HG03045 (cell line): Measurements from ENCODE around the gene RGS7.
"Not testable (repeated sequence)": the region's sequence is repeated elsewhere in the genome, so short reads cannot be mapped to it uniquely, and the experiment has no call there.

ENCODE experiments used
- ATAC-seq: cut with Tn5 transposase; IDR thresholded peaks from one replicate; pipeline ENCODE4 v1.9.1; 2021; ENCODE audit warnings: mild to moderate bottlenecking, moderate library complexity; ENCODE audit not compliant: unreplicated experiment

RGS7 gene

GRCh38 chr1:241090798-241091197 lies 266.2 kb downstream of the RGS7 start:
- ATAC-seq = no peak

GRCh38 chr1:241089066-241089465 lies 267.9 kb downstream of the RGS7 start:
- not testable (repeated sequence) for ATAC-seq

- not testable (repeated sequence) for ATAC-seq
Observed at GRCh38 chr1:241088075-241088474, 268.9 kb downstream of the RGS7 start.

GRCh38 chr1:241086686-241087085 lies 270.3 kb downstream of the RGS7 start:
- ATAC-seq = no peak

GRCh38 chr1:241083285-241083684 lies 273.7 kb downstream of the RGS7 start:
- ATAC-seq = no peak

GRCh38 chr1:241081473-241081872 lies 275.5 kb downstream of the RGS7 start:
- ATAC-seq = no peak

GRCh38 chr1:241079459-241079858 lies 277.5 kb downstream of the RGS7 start:
- no peak for ATAC-seq

- no peak for ATAC-seq
Observed at GRCh38 chr1:241079047-241079446, 278.0 kb downstream of the RGS7 start.

- ATAC-seq = no peak
Observed at GRCh38 chr1:241077386-241078147, 279.4 kb downstream of the RGS7 start.

GRCh38 chr1:241074507-241074906 lies 282.5 kb downstream of the RGS7 start:
- no peak for ATAC-seq

GRCh38 chr1:241068359-241068758 lies 288.6 kb downstream of the RGS7 start:
- ATAC-seq = no peak

- ATAC-seq = no peak
Observed at GRCh38 chr1:241063276-241063675, 293.7 kb downstream of the RGS7 start.

GRCh38 chr1:241061062-241061461 lies 295.9 kb downstream of the RGS7 start:
- ATAC-seq = no peak

GRCh38 chr1:241048622-241049021 lies 308.4 kb downstream of the RGS7 start:
- no peak for ATAC-seq

GRCh38 chr1:241045659-241046058 lies 311.3 kb downstream of the RGS7 start:
- no peak for ATAC-seq

- ATAC-seq = no peak
Observed at GRCh38 chr1:241034203-241034936, 322.6 kb downstream of the RGS7 start.

GRCh38 chr1:241024834-241025233 lies 332.2 kb downstream of the RGS7 start:
- ATAC-seq = no peak

GRCh38 chr1:241022366-241022765 lies 334.6 kb downstream of the RGS7 start:
- no peak for ATAC-seq

GRCh38 chr1:241020851-241021697 lies 335.9 kb downstream of the RGS7 start:
- ATAC-seq = no peak

- ATAC-seq = no peak
Observed at GRCh38 chr1:241012708-241013340, 344.2 kb downstream of the RGS7 start.

GRCh38 chr1:241007668-241008067 lies 349.3 kb downstream of the RGS7 start:
- no peak for ATAC-seq
